KMS-11 (cell line): Measurements from ENCODE around the gene SPATA24.

ENCODE experiments used
- H2AFZ ChIP-seq: fragments of 200-600 bp; sonication (generic); 2 replicates; pipeline ENCODE4 v1.6.1; 2016; ENCODE audit warnings: antibody characterized with exemption, mixed run types, low read depth
- H3K27ac ChIP-seq: fragments of 200-600 bp; sonication (generic); 2 replicates; pipeline ENCODE4 v1.6.1; 2016; ENCODE audit warnings: mild to moderate bottlenecking, mixed run types
- H3K27me3 ChIP-seq: fragments of 200-600 bp; sonication (generic); 2 replicates; pipeline ENCODE4 v1.6.1; 2017; ENCODE audit warnings: mild to moderate bottlenecking, low read depth, mixed run types, moderate library complexity; ENCODE audit not compliant: insufficient read depth
- H3K36me3 ChIP-seq: fragments of 200-600 bp; sonication (generic); 2 replicates; pipeline ENCODE4 v1.6.1; 2017; ENCODE audit warnings: mild to moderate bottlenecking, mixed run types; ENCODE audit not compliant: insufficient read depth
- H3K4me1 ChIP-seq: fragments of 200-600 bp; sonication (generic); 2 replicates; pipeline ENCODE4 v1.6.1; 2016; ENCODE audit warnings: mild to moderate bottlenecking, low read depth, mixed run types; ENCODE audit not compliant: poor library complexity, severe bottlenecking
- H3K4me2 ChIP-seq: fragments of 200-600 bp; sonication (generic); 2 replicates; pipeline ENCODE4 v1.7.0; 2016; ENCODE audit warnings: mild to moderate bottlenecking, mixed run types
- H3K4me3 ChIP-seq: fragments of 200-600 bp; sonication (generic); IDR thresholded peaks from 2 replicates; pipeline ENCODE4 v1.6.1; 2017; ENCODE audit warnings: low read depth, low read length, mixed read lengths; ENCODE audit not compliant: insufficient read depth
- H3K79me2 ChIP-seq: fragments of 200-600 bp; sonication (generic); 2 replicates; pipeline ENCODE4 v1.6.1; 2016; ENCODE audit warnings: low read depth, mixed run types; ENCODE audit not compliant: insufficient read depth
- H3K9ac ChIP-seq: fragments of 200-600 bp; sonication (generic); 2 replicates; pipeline ENCODE4 v1.6.1; 2016; ENCODE audit warnings: mild to moderate bottlenecking, mixed run types
- H4K20me1 ChIP-seq: fragments of 200-600 bp; sonication (generic); 2 replicates; pipeline ENCODE4 v1.6.1; 2016; ENCODE audit warnings: mild to moderate bottlenecking, mixed run types; ENCODE audit not compliant: insufficient read depth
- CTCF ChIP-seq: fragments of 200-600 bp; sonication (generic); conservative IDR thresholded peaks from 2 replicates; pipeline ENCODE4 v1.6.1; 2017; ENCODE audit warnings: low read depth, mild to moderate bottlenecking, antibody characterized with exemption, low read length, moderate library complexity, mixed read lengths

Gene SPATA24

DNA sequence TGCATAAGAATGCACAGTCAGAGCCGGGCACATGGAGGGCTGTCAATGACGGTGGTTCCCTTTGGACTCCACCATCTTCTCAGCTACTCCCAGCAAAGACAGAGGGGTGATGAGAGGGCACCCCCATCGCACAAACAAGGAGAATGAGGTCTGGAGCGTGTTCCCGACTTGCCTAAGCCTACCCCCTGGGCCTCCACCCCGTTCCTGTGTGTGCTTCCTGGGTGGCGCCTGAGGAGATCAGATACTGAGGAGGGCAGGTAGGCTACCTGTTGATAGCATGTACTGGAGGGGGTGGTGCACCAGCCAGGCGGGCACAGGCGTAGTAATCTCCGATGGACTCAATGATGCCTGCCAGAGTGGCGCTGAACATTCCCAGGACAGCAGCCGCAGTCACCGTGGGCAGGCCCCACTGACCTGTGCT, 24.9 kb downstream of the SPATA24 start:
- no peak overlapping the region for H3K9ac ChIP-seq
- no peaks in the 10 kb centered on the region for H4K20me1 ChIP-seq
- no peak overlapping the region for H3K27ac ChIP-seq
- no peaks in the 10 kb centered on the region for H3K27me3 ChIP-seq
- H3K79me2 ChIP-seq = no peaks in the 10 kb centered on the region
- no peak overlapping the region for H3K4me2 ChIP-seq
- TF ChIP-seq CTCF = no peak
- no peaks in the 10 kb centered on the region for H3K36me3 ChIP-seq
- no peak overlapping the region for H2AFZ ChIP-seq
- H3K4me3 ChIP-seq = no peak overlapping the region
- H3K4me1 ChIP-seq = peaks cover 8% of the 10 kb centered on the region

DNA sequence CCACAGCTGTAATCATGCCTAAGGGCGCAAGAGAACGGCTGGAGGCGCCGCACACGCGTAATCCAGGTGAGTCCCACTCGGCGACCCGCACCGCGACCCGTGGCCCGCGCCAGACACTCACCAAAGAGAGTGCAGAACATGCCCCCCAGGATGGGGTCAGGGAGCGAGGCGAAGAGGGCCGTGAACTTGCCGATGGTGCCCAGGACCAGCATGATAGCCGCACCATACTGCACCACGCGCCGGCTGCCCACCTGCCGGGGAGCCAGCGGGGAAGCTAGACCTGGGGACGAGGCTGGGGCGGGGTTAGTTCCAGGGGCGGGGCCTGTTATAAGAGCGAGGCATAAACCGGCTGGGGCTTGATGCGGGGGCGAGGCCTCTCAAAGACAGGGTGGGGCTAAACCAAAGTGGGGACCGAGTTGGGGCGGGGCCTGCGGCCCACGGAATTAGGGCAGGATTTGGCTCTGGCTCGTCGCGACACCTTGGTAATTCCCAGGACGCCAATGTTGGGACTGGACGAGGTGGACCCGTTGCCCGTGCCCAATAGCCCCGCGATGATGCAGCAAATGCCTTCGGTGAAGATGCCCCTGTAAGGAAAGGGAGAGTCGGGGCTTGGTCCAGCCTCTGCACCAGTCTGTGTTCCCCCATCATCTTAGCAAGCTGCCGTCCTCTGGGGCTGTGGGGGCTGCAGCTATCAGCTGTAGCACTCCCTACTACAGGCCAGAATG, 25.6 kb downstream of the SPATA24 start:
- no peak for TF ChIP-seq CTCF
- Histone ChIP-seq H3K9ac (no peak overlapping the region), H4K20me1 (no peaks in the 10 kb centered on the region), H3K79me2 (no peaks in the 10 kb centered on the region), H3K4me2 (no peak overlapping the region), H3K4me3 (no peak overlapping the region), H3K4me1 (peaks cover 1% of the 10 kb centered on the region), H3K36me3 (no peaks in the 10 kb centered on the region), H3K27me3 (no peaks in the 10 kb centered on the region), H2AFZ (no peak overlapping the region), H3K27ac (no peak overlapping the region)

DNA sequence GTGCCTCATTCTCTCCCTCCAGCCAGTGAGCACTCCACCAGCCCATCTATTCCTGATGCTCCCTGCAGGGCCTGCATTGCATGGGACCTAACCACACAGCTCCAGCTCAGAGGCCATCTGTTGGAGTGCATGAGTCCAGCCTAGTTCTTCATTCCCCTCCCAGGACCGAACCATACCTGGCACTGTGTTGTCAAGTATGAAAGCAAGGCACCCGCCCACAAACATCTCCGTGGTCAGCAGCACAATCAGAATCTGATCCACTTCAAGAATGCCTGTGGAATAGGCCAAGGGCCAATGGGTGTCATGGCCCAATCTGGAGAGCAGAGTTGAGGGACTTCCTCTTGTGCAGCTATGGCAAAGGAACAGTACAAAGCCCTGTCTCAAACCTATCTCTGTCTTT, 26.7 kb downstream of the SPATA24 start:
- Histone ChIP-seq H3K4me2 (no peak overlapping the region), H4K20me1 (no peaks in the 10 kb centered on the region), H2AFZ (no peak overlapping the region), H3K4me1 (no peaks in the 10 kb centered on the region), H3K9ac (no peak overlapping the region), H3K36me3 (no peaks in the 10 kb centered on the region), H3K27ac (no peak overlapping the region), H3K79me2 (no peaks in the 10 kb centered on the region), H3K27me3 (no peaks in the 10 kb centered on the region), H3K4me3 (no peak overlapping the region)
- no peak for TF ChIP-seq CTCF

DNA sequence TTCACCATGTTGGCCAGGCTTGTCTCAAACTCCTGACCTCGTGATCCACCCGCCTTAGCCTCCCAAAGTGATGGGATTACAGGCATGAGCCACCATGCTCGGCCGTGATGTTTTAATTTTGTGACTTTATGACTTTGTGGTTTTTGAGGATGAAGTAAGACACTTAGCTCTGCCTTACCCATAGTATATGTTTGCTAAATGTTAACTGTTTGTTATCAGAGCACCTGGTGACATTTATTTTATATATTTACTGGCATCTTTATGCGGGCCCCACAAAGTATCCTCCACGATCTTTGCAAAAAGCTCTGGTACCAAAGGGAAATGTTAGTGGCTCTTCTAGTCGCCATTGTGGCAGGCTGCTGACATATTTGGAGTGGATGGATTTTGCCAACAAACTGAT, 27.5 kb downstream of the SPATA24 start:
- H3K36me3 ChIP-seq = no peaks in the 10 kb centered on the region
- no peaks in the 10 kb centered on the region for H3K4me1 ChIP-seq
- H2AFZ ChIP-seq = no peak overlapping the region
- no peaks in the 10 kb centered on the region for H3K79me2 ChIP-seq
- no peaks in the 10 kb centered on the region for H3K27me3 ChIP-seq
- H3K4me2 ChIP-seq = no peak overlapping the region
- no peaks in the 10 kb centered on the region for H4K20me1 ChIP-seq
- no peak overlapping the region for H3K4me3 ChIP-seq
- no peak overlapping the region for H3K9ac ChIP-seq
- no peak for TF ChIP-seq CTCF
- H3K27ac ChIP-seq = no peak overlapping the region
